GM23248 (cell line): ENCODE results near the gene HOTAIR.

Experiments used
- EZH2 ChIP-seq: fragments of 200-600 bp; sonication (generic); IDR thresholded peaks from 2 replicates; pipeline ENCODE4 v1.6.1; 2018; ENCODE audit warnings: antibody characterized with exemption, mild to moderate bottlenecking; ENCODE audit not compliant: insufficient read depth, poor library complexity, severe bottlenecking
- EZH2phosphoT487 ChIP-seq: fragments of 200-600 bp; sonication (generic); IDR thresholded peaks from 2 replicates; pipeline ENCODE4 v1.6.1; 2018; ENCODE audit warnings: antibody characterized with exemption, moderate library complexity, mild to moderate bottlenecking, low read depth; ENCODE audit not compliant: insufficient read depth

- TF ChIP-seq EZH2 (peak; percentile 39), EZH2phosphoT487 (0 out of 2 replicates have a peak, but pooled peaks have one; percentile 2)
Measured at GRCh38 chr12:53980802-53981496, 6.2 kb upstream of the HOTAIR start.
